Suprapubic skin (tissue), 4 donors: ENCODE results near the gene RYR1. TPM values are rescaled to one million over a fixed set of nuclear protein-coding genes. Genes with fewer than 3 reads are reported as not detected.

Source experiments
- DNase-seq, 2 donors: peaks; one replicate each; pipeline ENCODE4 v3.0.0-alpha.2; 2019; ENCODE audit warnings: low spot score in 2 of 2
- H3K27ac ChIP-seq: fragments of 200-600 bp; sonication (generic); one replicate; pipeline ENCODE4 v1.5.1; 2019
- H3K27me3 ChIP-seq: fragments of 200-600 bp; sonication (generic); one replicate; pipeline ENCODE4 v1.5.1; 2019
- H3K36me3 ChIP-seq: fragments of 200-600 bp; sonication (generic); one replicate; pipeline ENCODE4 v1.5.1; 2019
- H3K4me1 ChIP-seq: fragments of 200-600 bp; sonication (generic); one replicate; pipeline ENCODE4 v1.5.1; 2019
- H3K4me3 ChIP-seq: fragments of 200-600 bp; sonication (generic); one replicate; pipeline ENCODE4 v1.5.1; 2019; ENCODE audit warnings: mild to moderate bottlenecking
- H3K9me3 ChIP-seq: fragments of 200-600 bp; sonication (generic); one replicate; pipeline ENCODE4 v1.5.1; 2019
- EP300 ChIP-seq: sonication (generic); formaldehyde crosslinking; IDR thresholded peaks from one replicate; pipeline ENCODE4 v1.6.1; 2017; ENCODE audit warnings: antibody characterized with exemption
- POLR2A ChIP-seq, 2 donors: fragments of 450-650 bp; IDR thresholded peaks; one replicate each; pipeline ENCODE4 v1.6.1; 2017; ENCODE audit warnings: antibody characterized with exemption in 2 of 2, mild to moderate bottlenecking in 2 of 2, moderate library complexity in 2 of 2
- POLR2AphosphoS5 ChIP-seq, 3 donors: sonication (generic); formaldehyde crosslinking; IDR thresholded peaks; one replicate each; pipeline ENCODE4 v1.6.1; 2017; ENCODE audit warnings: antibody characterized with exemption in 3 of 3
- whole genome bisulfite sequencing: methylation state at CpG from one replicate; pipeline ENCODE4 v1.1.5; 2018; 5-methylcytosine and 5-hydroxymethylcytosine counted together
- total RNA-seq, 4 donors: library from RNA; depleted of rRNA; stranded (reverse); fragments of >200 nt; gene quantifications; one replicate each; pipeline ENCODE4 v1.1.0, GENCODE V29; 2016
- TF ChIP-seq, protein P1 (sequence below), 2 donors: fragments of 200-600 bp in 1 of 2; fragments of 450-650 bp in 1 of 2; sonication (generic) in 1 of 2; IDR thresholded peaks; one replicate each; pipeline ENCODE4 v1.5.1; 2016 to 2019; ENCODE audit warnings: antibody characterized with exemption in 2 of 2, mild to moderate bottlenecking in 1 of 2, moderate library complexity in 1 of 2

Gene RYR1
- total RNA-seq, 4 donors from 2014 or later, result 8.4 to 26.1 (median 13.1) TPM

DNA sequence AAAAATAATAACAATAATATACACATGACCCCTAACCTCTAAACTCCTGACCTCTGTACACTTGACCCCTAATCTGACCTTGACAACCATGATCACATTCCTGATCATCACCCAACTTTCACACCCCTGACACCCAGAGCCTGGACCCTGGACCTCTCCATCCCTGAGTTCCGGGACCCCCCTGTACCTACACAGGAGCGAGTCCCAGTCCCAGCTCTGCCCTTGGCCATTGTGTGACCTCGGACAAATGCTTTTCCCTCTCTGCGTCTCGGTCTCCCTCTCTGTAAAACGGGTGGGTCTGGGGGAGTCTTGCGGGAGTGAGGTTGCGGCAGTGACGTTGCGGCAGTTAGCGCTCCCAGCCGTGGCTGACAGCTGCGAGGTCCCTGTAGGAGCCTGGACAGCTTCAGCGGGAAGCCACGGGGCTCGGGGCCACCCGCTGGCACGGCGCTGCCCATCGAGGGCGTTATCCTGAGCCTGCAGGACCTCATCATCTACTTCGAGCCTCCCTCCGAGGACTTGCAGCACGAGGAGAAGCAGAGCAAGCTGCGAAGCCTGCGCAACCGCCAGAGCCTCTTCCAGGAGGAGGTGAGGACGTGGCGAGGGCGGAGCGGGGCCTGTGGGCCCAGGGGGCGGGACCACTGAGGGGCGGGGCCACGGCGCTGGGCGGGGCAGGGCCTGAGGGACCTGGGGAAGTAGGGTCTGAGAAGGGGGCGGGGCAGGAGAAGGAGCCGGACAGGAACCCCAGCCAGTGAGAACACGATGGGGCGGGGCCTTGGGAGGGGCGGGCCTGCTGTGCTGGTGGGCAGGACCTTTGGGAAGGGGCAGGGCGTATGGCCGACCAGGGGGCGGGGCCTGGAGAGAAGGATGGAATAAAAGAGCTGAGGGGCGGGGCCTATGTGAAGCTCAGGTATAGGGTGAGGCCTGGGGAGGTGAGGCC is 19.2 kb downstream of the RYR1 start:
- no peak for TF ChIP-seq EP300
- no peak for TF ChIP-seq POLR2A (IDR thresholded peaks at IDR 0.05)
- TF ChIP-seq, protein P1, sequence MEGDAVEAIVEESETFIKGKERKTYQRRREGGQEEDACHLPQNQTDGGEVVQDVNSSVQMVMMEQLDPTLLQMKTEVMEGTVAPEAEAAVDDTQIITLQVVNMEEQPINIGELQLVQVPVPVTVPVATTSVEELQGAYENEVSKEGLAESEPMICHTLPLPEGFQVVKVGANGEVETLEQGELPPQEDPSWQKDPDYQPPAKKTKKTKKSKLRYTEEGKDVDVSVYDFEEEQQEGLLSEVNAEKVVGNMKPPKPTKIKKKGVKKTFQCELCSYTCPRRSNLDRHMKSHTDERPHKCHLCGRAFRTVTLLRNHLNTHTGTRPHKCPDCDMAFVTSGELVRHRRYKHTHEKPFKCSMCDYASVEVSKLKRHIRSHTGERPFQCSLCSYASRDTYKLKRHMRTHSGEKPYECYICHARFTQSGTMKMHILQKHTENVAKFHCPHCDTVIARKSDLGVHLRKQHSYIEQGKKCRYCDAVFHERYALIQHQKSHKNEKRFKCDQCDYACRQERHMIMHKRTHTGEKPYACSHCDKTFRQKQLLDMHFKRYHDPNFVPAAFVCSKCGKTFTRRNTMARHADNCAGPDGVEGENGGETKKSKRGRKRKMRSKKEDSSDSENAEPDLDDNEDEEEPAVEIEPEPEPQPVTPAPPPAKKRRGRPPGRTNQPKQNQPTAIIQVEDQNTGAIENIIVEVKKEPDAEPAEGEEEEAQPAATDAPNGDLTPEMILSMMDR (IDR thresholded peaks at IDR 0.05), result no peak
- TF ChIP-seq POLR2AphosphoS5 (IDR thresholded peaks at IDR 0.05), result no peak
- H3K4me1 ChIP-seq, result no peaks in the 10 kb centered on the region
- WGBS, result 74% methylated on average over 39 of the region's 45 CpGs
- no peak overlapping the region for H3K4me3 ChIP-seq
- no peaks in the 10 kb centered on the region for H3K27me3 ChIP-seq
- H3K36me3 ChIP-seq, result no peaks in the 10 kb centered on the region
- DNase-seq, result no peak
- H3K27ac ChIP-seq, result no peak overlapping the region
- no peaks in the 10 kb centered on the region for H3K9me3 ChIP-seq

- 78% methylated on average over 3 of the region's 3 CpGs for whole genome bisulfite sequencing
- no peaks in the 10 kb centered on the region for H3K4me1 ChIP-seq
Observed at GRCh38 chr19:38453596-38453995, 20.1 kb downstream of the RYR1 start.

DNA sequence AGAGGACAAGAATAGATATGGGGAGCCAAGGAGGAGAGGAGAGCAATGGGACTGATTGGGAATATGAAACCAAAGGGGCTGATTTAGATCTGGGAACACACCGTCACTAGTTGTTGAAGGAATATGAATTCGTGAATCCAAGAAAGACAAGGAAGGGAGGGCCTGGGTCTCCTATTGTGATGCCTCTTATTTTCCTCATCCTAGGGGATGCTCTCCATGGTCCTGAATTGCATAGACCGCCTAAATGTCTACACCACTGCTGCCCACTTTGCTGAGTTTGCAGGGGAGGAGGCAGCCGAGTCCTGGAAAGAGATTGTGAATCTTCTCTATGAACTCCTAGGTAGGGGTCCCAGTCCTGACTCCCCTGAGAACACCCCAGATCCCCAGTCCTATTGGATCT is 21.5 kb downstream of the RYR1 start:
- no peak for TF ChIP-seq EP300
- no peak for TF ChIP-seq POLR2A (IDR thresholded peaks at IDR 0.05)
- TF ChIP-seq, protein P1 (IDR thresholded peaks at IDR 0.05), result no peak
- TF ChIP-seq POLR2AphosphoS5 (IDR thresholded peaks at IDR 0.05), result no peak
- Histone ChIP-seq H3K36me3 (no peaks in the 10 kb centered on the region), H3K9me3 (no peaks in the 10 kb centered on the region), H3K4me3 (no peak overlapping the region), H3K27ac (no peak overlapping the region), H3K4me1 (no peaks in the 10 kb centered on the region), H3K27me3 (no peaks in the 10 kb centered on the region)
- WGBS, result 44% methylated on average over 4 of the region's 4 CpGs
- no peak for DNase-seq

More at GRCh38 chr19:38453596-38453995, 20.1 kb downstream of the RYR1 start:
- Histone ChIP-seq H3K27me3 (no peaks in the 10 kb centered on the region), H3K36me3 (no peaks in the 10 kb centered on the region), H3K9me3 (no peaks in the 10 kb centered on the region), H3K27ac (no peak overlapping the region), H3K4me3 (no peak overlapping the region)
- DNase-seq, result no peak
- TF ChIP-seq POLR2A (IDR thresholded peaks at IDR 0.05) (no peak), POLR2AphosphoS5 (IDR thresholded peaks at IDR 0.05) (no peak), EP300 (no peak)
- TF ChIP-seq, protein P1 (IDR thresholded peaks at IDR 0.05), result no peak

GRCh38 chr19:38457202-38457601 is 23.7 kb downstream of the RYR1 start:
- no peaks in the 10 kb centered on the region for H3K9me3 ChIP-seq
- no peaks in the 10 kb centered on the region for H3K4me1 ChIP-seq
- DNase-seq, result no peak
- H3K36me3 ChIP-seq, result no peaks in the 10 kb centered on the region
- WGBS, result 70% methylated on average over 5 of the region's 5 CpGs
- no peak overlapping the region for H3K4me3 ChIP-seq
- H3K27ac ChIP-seq, result no peak overlapping the region
- no peaks in the 10 kb centered on the region for H3K27me3 ChIP-seq
- TF ChIP-seq, protein P1 (IDR thresholded peaks at IDR 0.05), result no peak

DNA sequence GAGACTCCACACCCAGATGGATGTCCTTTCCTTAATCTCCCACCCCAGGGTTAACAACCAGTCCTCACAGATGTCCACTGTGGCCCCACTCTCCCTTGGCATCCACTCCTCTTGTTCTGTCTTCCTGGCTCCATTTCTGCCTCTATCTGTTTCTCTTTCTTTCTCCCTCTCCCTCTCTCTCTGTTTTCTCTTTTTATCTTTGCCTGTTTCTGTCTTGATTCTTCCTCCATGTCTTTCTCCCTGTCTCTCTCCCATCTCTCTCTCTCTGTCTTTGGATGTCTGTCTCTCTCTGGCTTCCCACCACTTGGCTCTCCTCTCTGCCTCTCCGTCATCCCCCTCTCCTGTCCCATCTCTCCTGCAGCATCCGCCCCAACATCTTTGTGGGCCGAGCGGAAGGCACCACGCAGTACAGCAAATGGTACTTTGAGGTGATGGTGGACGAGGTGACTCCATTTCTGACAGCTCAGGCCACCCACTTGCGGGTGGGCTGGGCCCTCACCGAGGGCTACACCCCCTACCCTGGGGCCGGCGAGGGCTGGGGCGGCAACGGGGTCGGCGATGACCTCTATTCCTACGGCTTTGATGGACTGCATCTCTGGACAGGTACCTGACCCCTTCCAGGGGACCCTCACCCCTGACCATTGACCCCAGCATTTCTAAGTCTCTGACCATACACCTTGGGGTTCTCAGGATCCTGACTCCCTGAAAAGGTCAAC is 24.4 kb downstream of the RYR1 start:
- Histone ChIP-seq H3K9me3 (no peaks in the 10 kb centered on the region), H3K27ac (no peak overlapping the region), H3K27me3 (no peaks in the 10 kb centered on the region), H3K36me3 (no peaks in the 10 kb centered on the region), H3K4me3 (no peak overlapping the region), H3K4me1 (no peaks in the 10 kb centered on the region)
- TF ChIP-seq, protein P1 (IDR thresholded peaks at IDR 0.05), result no peak
- TF ChIP-seq POLR2AphosphoS5 (IDR thresholded peaks at IDR 0.05) (no peak), POLR2A (IDR thresholded peaks at IDR 0.05) (no peak), EP300 (no peak)
- 87% methylated on average over 14 of the region's 15 CpGs for WGBS
- no peak for DNase-seq
